HUES64 (cell line): ENCODE results near the gene TMEM116.
"Not testable (repeated sequence)": the region's sequence is repeated elsewhere in the genome, so short reads cannot be mapped to it uniquely, and the experiment has no call there.

Experiments
- H3K27ac ChIP-seq: 2 replicates; pipeline ENCODE4 v1.7.0; 2013; ENCODE audit warnings: low read depth, low read length, inconsistent platforms
- H3K27me3 ChIP-seq: 2 replicates; pipeline ENCODE4 v1.6.1; 2013; ENCODE audit warnings: mild to moderate bottlenecking, low read length; ENCODE audit not compliant: insufficient read depth
- H3K36me3 ChIP-seq: 2 replicates; pipeline ENCODE4 v1.6.1; 2013; ENCODE audit warnings: mild to moderate bottlenecking, low read length; ENCODE audit not compliant: insufficient read depth
- H3K4me1 ChIP-seq: 2 replicates; pipeline ENCODE4 v1.6.1; 2013; ENCODE audit warnings: mild to moderate bottlenecking, low read length, moderate library complexity; ENCODE audit not compliant: insufficient read depth
- H3K4me3 ChIP-seq: 2 replicates; pipeline ENCODE4 v1.5.1; 2013; ENCODE audit warnings: mild to moderate bottlenecking, low read length, moderate library complexity
- H3K9ac ChIP-seq: 2 replicates; pipeline ENCODE4 v1.6.1; 2013; ENCODE audit warnings: mild to moderate bottlenecking, low read depth, low read length
- H3K9me3 ChIP-seq: 2 replicates; pipeline ENCODE4 v1.6.1; 2013; ENCODE audit warnings: low read depth, low read length; ENCODE audit not compliant: insufficient read depth
- WGBS: fragments of 150-250, 120-280 bp; methylation state at CpG from one replicate; pipeline ENCODE4 v1.1.7; 2013; ENCODE audit warnings: missing lambda C conversion rate; 5-methylcytosine and 5-hydroxymethylcytosine counted together

The TMEM116 gene

GRCh38 chr12:112008918-112009317, 4.0 kb downstream of the TMEM116 start:
- no peak overlapping the region for H3K4me3 ChIP-seq
- no peaks in the 10 kb centered on the region for H3K27me3 ChIP-seq
- WGBS, result 80% methylated on average over 1 of the region's 3 CpGs
- H3K9ac ChIP-seq, result no peak overlapping the region
- no peaks in the 10 kb centered on the region for H3K9me3 ChIP-seq
- peaks cover 18% of the 10 kb centered on the region for H3K4me1 ChIP-seq
- H3K27ac ChIP-seq, result no peak overlapping the region
- 0 out of 2 replicates have a peak, but pooled peaks cover 4% of the 10 kb centered on the region for H3K36me3 ChIP-seq

GRCh38 chr12:112007945-112008344, 5.0 kb downstream of the TMEM116 start:
- H3K4me3 ChIP-seq, result no peak overlapping the region
- no peaks in the 10 kb centered on the region for H3K27me3 ChIP-seq
- H3K4me1 ChIP-seq, result peaks cover 18% of the 10 kb centered on the region
- 0 out of 2 replicates have a peak, but pooled peaks cover 4% of the 10 kb centered on the region for H3K36me3 ChIP-seq
- no peaks in the 10 kb centered on the region for H3K9me3 ChIP-seq
- WGBS, result 92% methylated on average over 9 of the region's 9 CpGs
- H3K9ac ChIP-seq, result no peak overlapping the region
- no peak overlapping the region for H3K27ac ChIP-seq

- Histone ChIP-seq H3K4me3 (no peak overlapping the region), H3K9ac (no peak overlapping the region), H3K36me3 (0 out of 2 replicates have a peak, but pooled peaks cover 4% of the 10 kb centered on the region), H3K27ac (no peak overlapping the region), H3K27me3 (no peaks in the 10 kb centered on the region), H3K9me3 (no peaks in the 10 kb centered on the region), H3K4me1 (peaks cover 13% of the 10 kb centered on the region)
- 68% methylated on average over 6 of the region's 6 CpGs for WGBS
These were observed 7.3 kb downstream of the TMEM116 start for GRCh38 chr12:112005419-112006395.

- no peak overlapping the region for H3K27ac ChIP-seq
- no peaks in the 10 kb centered on the region for H3K27me3 ChIP-seq
- no peak overlapping the region for H3K4me3 ChIP-seq
- WGBS, result 94% methylated on average over 3 of the region's 3 CpGs
- no peaks in the 10 kb centered on the region for H3K36me3 ChIP-seq
- H3K9ac ChIP-seq, result no peak overlapping the region
- peaks cover 13% of the 10 kb centered on the region for H3K4me1 ChIP-seq
- no peaks in the 10 kb centered on the region for H3K9me3 ChIP-seq
These were observed 8.9 kb downstream of the TMEM116 start for GRCh38 chr12:112004041-112004440.

- no peak overlapping the region for H3K9ac ChIP-seq
- H3K4me1 ChIP-seq, result peaks cover 11% of the 10 kb centered on the region
- no peaks in the 10 kb centered on the region for H3K27me3 ChIP-seq
- no peak overlapping the region for H3K27ac ChIP-seq
- no peak overlapping the region for H3K4me3 ChIP-seq
- no peaks in the 10 kb centered on the region for H3K36me3 ChIP-seq
- no peaks in the 10 kb centered on the region for H3K9me3 ChIP-seq
These were observed 11.4 kb downstream of the TMEM116 start for GRCh38 chr12:112001576-112001975.

- Histone ChIP-seq H3K27me3 (no peaks in the 10 kb centered on the region), H3K9ac (no peak overlapping the region)
- 93% methylated on average over 8 of the region's 8 CpGs for WGBS
These were observed 12.1 kb downstream of the TMEM116 start for GRCh38 chr12:112000820-112001219.

GRCh38 chr12:111999129-111999528, 13.8 kb downstream of the TMEM116 start:
- H3K36me3 ChIP-seq, H3K27ac ChIP-seq, H3K4me3 ChIP-seq, H3K4me1 ChIP-seq, H3K9ac ChIP-seq, H3K27me3 ChIP-seq, H3K9me3 ChIP-seq: not testable (repeated sequence)
- WGBS, result 94% methylated on average over 9 of the region's 9 CpGs

More at GRCh38 chr12:112000820-112001219, 12.1 kb downstream of the TMEM116 start:
- Histone ChIP-seq H3K36me3 (no peaks in the 10 kb centered on the region), H3K4me3 (no peak overlapping the region), H3K27ac (no peak overlapping the region), H3K4me1 (peaks cover 4% of the 10 kb centered on the region; the same call in 1 of the 2 replicates), H3K9me3 (no peaks in the 10 kb centered on the region)

- Histone ChIP-seq H3K36me3 (no peaks in the 10 kb centered on the region), H3K4me1 (no peaks in the 10 kb centered on the region), H3K27ac (no peak overlapping the region), H3K9me3 (no peaks in the 10 kb centered on the region), H3K4me3 (no peak overlapping the region), H3K9ac (no peak overlapping the region), H3K27me3 (no peaks in the 10 kb centered on the region)
- WGBS, result 96% methylated on average over 4 of the region's 4 CpGs
These were observed 14.9 kb downstream of the TMEM116 start for GRCh38 chr12:111998015-111998414.

- H3K27ac ChIP-seq, result no peak overlapping the region
These were observed 15.7 kb downstream of the TMEM116 start for GRCh38 chr12:111997300-111997699.

GRCh38 chr12:111995782-111996480, 17.0 kb downstream of the TMEM116 start:
- no peaks in the 10 kb centered on the region for H3K9me3 ChIP-seq
- no peaks in the 10 kb centered on the region for H3K4me1 ChIP-seq
- no peak overlapping the region for H3K9ac ChIP-seq
- H3K4me3 ChIP-seq, result no peak overlapping the region
- no peak overlapping the region for H3K27ac ChIP-seq
- no peaks in the 10 kb centered on the region for H3K36me3 ChIP-seq
- 100% methylated on average over 1 of the region's 1 CpG for WGBS
- H3K27me3 ChIP-seq, result no peaks in the 10 kb centered on the region

More at GRCh38 chr12:111997300-111997699, 15.7 kb downstream of the TMEM116 start:
- Histone ChIP-seq H3K9me3 (no peaks in the 10 kb centered on the region), H3K36me3 (no peaks in the 10 kb centered on the region), H3K4me1 (no peaks in the 10 kb centered on the region), H3K27me3 (no peaks in the 10 kb centered on the region), H3K4me3 (no peak overlapping the region), H3K9ac (no peak overlapping the region)
- WGBS, result 96% methylated on average over 2 of the region's 2 CpGs
